Ishikawa (cell line): ENCODE data around the gene CPNE9.
A peak's percentile ranks its signal among the peaks of the same experiment; 100 is the strongest.

ENCODE experiments used
- CEBPB ChIP-seq: IDR thresholded peaks from 2 replicates; pipeline ENCODE4 v1.6.1; 2012
- CREB1 ChIP-seq: IDR thresholded peaks from 2 replicates; pipeline ENCODE4 v1.6.1; 2012; ENCODE audit warnings: low read depth
- EGR1 ChIP-seq: IDR thresholded peaks from 2 replicates; pipeline ENCODE4 v1.6.1; 2012
- EP300 ChIP-seq: IDR thresholded peaks from 2 replicates; pipeline ENCODE4 v1.6.1; 2012; ENCODE audit warnings: borderline replicate concordance
- FOXM1 ChIP-seq: IDR thresholded peaks from 2 replicates; pipeline ENCODE4 v1.6.1; 2012; ENCODE audit warnings: low read depth, borderline replicate concordance
- NFIC ChIP-seq: IDR thresholded peaks from 2 replicates; pipeline ENCODE4 v1.6.1; 2012
- RAD21 ChIP-seq: IDR thresholded peaks from 2 replicates; pipeline ENCODE4 v1.6.1; 2012; ENCODE audit warnings: low read depth
- REST ChIP-seq: IDR thresholded peaks from 2 replicates; pipeline ENCODE4 v1.6.1; 2012; ENCODE audit warnings: low read depth, mild to moderate bottlenecking
- TAF1 ChIP-seq: IDR thresholded peaks from 2 replicates; pipeline ENCODE4 v1.6.1; 2012; ENCODE audit warnings: low read depth, mild to moderate bottlenecking
- TCF12 ChIP-seq: IDR thresholded peaks from 2 replicates; pipeline ENCODE4 v1.6.1; 2012; ENCODE audit warnings: low read depth
- TEAD4 ChIP-seq: IDR thresholded peaks from 2 replicates; pipeline ENCODE4 v1.6.1; 2012
- YY1 ChIP-seq: IDR thresholded peaks from 2 replicates; pipeline ENCODE4 v1.6.1; 2012; ENCODE audit warnings: low read depth
- ZBTB7A ChIP-seq: IDR thresholded peaks from 2 replicates; pipeline ENCODE4 v1.6.1; 2012; ENCODE audit warnings: low read depth
- TF ChIP-seq, protein P1 (sequence below): IDR thresholded peaks from 2 replicates; pipeline ENCODE4 v1.6.1; 2012
- TF ChIP-seq, protein P2 (sequence below): IDR thresholded peaks from 2 replicates; pipeline ENCODE4 v1.6.1; 2012

The CPNE9 gene

DNA sequence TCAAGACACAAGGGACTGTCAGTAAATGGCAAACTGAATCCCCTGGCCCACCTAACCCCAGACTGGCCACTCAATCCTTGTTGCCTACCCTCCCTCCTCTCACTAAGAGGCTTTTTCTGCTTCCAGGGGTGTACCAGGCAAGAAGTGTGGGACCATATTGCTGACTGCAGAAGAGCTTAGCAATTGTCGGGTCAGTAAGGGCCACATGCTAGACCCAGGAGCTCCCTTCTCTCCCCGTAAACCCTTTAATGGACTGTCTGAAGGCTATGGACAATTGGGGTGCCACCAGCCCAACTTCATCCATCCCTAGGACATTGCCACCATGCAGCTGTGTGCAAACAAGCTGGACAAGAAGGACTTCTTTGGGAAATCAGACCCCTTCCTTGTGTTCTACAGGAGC is 8.8 kb downstream of the CPNE9 start:
- no peak for TF ChIP-seq REST
- TF ChIP-seq RAD21, result no peak
- no peak for TF ChIP-seq ZBTB7A
- TF ChIP-seq CEBPB, result no peak
- no peak for TF ChIP-seq EGR1
- TF ChIP-seq EP300, result no peak
- no peak for TF ChIP-seq NFIC
- no peak for TF ChIP-seq YY1
- no peak for TF ChIP-seq TAF1
- TF ChIP-seq, protein P1, sequence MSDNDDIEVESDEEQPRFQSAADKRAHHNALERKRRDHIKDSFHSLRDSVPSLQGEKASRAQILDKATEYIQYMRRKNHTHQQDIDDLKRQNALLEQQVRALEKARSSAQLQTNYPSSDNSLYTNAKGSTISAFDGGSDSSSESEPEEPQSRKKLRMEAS, result no peak
- TF ChIP-seq TEAD4, result no peak
- TF ChIP-seq CREB1, result no peak
- TF ChIP-seq, protein P2, sequence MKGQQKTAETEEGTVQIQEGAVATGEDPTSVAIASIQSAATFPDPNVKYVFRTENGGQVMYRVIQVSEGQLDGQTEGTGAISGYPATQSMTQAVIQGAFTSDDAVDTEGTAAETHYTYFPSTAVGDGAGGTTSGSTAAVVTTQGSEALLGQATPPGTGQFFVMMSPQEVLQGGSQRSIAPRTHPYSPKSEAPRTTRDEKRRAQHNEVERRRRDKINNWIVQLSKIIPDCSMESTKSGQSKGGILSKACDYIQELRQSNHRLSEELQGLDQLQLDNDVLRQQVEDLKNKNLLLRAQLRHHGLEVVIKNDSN, result no peak
- TF ChIP-seq FOXM1, result no peak
- TF ChIP-seq TCF12, result no peak

GRCh38 chr3:9713142-9713541 is 9.5 kb downstream of the CPNE9 start:
- no peak for TF ChIP-seq EGR1

DNA sequence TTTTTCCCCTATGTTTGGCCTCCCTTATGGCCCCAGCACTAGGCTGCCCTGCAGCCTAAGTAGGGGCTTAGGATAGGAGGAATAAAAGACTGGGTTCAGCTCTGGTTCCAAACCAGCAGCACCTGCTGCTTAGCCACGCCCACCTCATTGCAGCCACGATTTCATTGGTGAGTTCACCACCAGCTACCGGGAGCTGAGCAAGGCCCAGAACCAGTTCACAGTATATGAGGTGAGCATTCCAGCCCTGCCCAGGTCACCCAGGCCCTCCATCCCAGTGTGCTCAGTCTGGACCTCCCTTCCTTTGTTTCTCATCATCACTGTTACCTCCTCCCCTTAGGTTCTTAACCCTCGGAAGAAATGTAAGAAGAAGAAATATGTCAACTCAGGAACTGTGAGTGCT is 11.5 kb downstream of the CPNE9 start:
- no peak for TF ChIP-seq TAF1
- TF ChIP-seq, protein P1, result peak; percentile 25; the same call in 1 of the 2 replicates

- TF ChIP-seq, protein P1, result no peak
- TF ChIP-seq TCF12 (no peak), RAD21 (peak; percentile 74)
Observed at GRCh38 chr3:9715764-9716437, 12.3 kb downstream of the CPNE9 start.

GRCh38 chr3:9716801-9717555 is 13.3 kb downstream of the CPNE9 start:
- no peak for TF ChIP-seq CEBPB
- TF ChIP-seq EGR1, result no peak
- no peak for TF ChIP-seq TAF1

DNA sequence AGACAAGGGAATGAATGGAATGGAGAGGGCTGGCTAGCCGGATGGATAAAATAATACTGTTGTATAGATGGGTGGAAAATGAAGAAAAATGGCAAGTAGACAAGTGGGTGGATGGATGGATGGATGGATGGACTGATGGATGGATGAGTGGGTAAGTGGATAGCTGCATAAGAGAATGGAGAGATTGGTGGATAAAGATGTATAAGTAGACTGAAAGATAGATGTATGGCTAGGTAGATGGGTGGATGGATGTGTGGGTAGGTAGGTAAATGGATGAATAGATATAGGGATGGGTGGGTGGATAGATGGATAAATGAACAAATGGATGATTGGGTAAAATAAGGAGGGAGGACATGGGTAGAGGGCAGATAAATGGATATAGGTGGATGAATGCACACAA is 13.9 kb downstream of the CPNE9 start:
- TF ChIP-seq CEBPB, result no peak
- no peak for TF ChIP-seq RAD21
- TF ChIP-seq CREB1, result no peak
- TF ChIP-seq FOXM1, result no peak
- no peak for TF ChIP-seq EP300
- TF ChIP-seq TEAD4, result no peak
- TF ChIP-seq ZBTB7A, result no peak
- no peak for TF ChIP-seq NFIC
- TF ChIP-seq TAF1, result no peak
- TF ChIP-seq REST, result no peak
- TF ChIP-seq, protein P2, result no peak
- no peak for TF ChIP-seq YY1
- TF ChIP-seq, protein P1, result no peak
